ENCODE data around the gene RPTOR. TPM values are rescaled to one million over a fixed set of nuclear protein-coding genes. Genes with fewer than 3 reads are reported as not detected.
A peak's percentile ranks its signal among the peaks of the same experiment; 100 is the strongest.

Gene RPTOR
- total and polyA plus RNA-seq, 2 donors (not counting 1 experiment from before 2014, with no cell fraction given): 6.7 to 22.8 TPM

- no peak for DNase-seq (ENCODE audit: low read depth in 2 of 2)
- Histone ChIP-seq H3K9me3 (ENCODE audit: control insufficient read depth, insufficient read depth, low read depth, low read length) (no peaks in the 10 kb centered on the region), H3K27me3 (ENCODE audit: control insufficient read depth, insufficient read depth, low read length) (no peaks in the 10 kb centered on the region), H3K9ac (ENCODE audit: insufficient read depth, low read length) (no peak overlapping the region), H3K79me2 (ENCODE audit: control insufficient read depth, insufficient read depth, low read length) (no peaks in the 10 kb centered on the region), H4K20me1 (ENCODE audit: control insufficient read depth, extremely low read depth, insufficient read depth, low read length) (no peaks in the 10 kb centered on the region), H3K4me1 (ENCODE audit: control insufficient read depth, extremely low read depth, insufficient read depth, low read length) (peaks cover 13% of the 10 kb centered on the region), H2AFZ (ENCODE audit: low read length) (no peak overlapping the region), H3K36me3 (ENCODE audit: control insufficient read depth, insufficient read depth, low read length) (no peaks in the 10 kb centered on the region), H3K4me2 (ENCODE audit: extremely low read depth, insufficient read depth, low read length) (no peak overlapping the region), H3K27ac (ENCODE audit: insufficient read depth, low read length) (no peak overlapping the region), H3K4me3 (replicated peaks in 1 of 4; ENCODE audit: control extremely low read depth in 1 of 4, insufficient read depth in 1 of 4, low read depth in 3 of 4, low read length in 4 of 4) (no peak overlapping the region)
- TF ChIP-seq EZH2 (IDR thresholded peaks at IDR 0.05; ENCODE audit: low read length, missing control alignments) (no peak), CTCF (conservative IDR thresholded peaks at IDR 0.05 in 1 of 2, IDR thresholded peaks at IDR 0.05 in 1 of 2; ENCODE audit: low read depth in 1 of 2, low read length in 2 of 2) (peak in 1 of 2 donors; percentile 1)
These were observed 186.7 kb downstream of the RPTOR start for GRCh38 chr17:80731323-80731722.

- Histone ChIP-seq H3K27ac (ENCODE audit: insufficient read depth, low read length) (no peak overlapping the region), H3K9ac (ENCODE audit: insufficient read depth, low read length) (no peak overlapping the region), H3K36me3 (ENCODE audit: control insufficient read depth, insufficient read depth, low read length) (no peaks in the 10 kb centered on the region), H3K27me3 (ENCODE audit: control insufficient read depth, insufficient read depth, low read length) (no peaks in the 10 kb centered on the region), H3K79me2 (ENCODE audit: control insufficient read depth, insufficient read depth, low read length) (no peaks in the 10 kb centered on the region), H2AFZ (ENCODE audit: low read length) (no peak overlapping the region), H4K20me1 (ENCODE audit: control insufficient read depth, extremely low read depth, insufficient read depth, low read length) (no peaks in the 10 kb centered on the region), H3K4me3 (replicated peaks in 1 of 4; ENCODE audit: control extremely low read depth in 1 of 4, insufficient read depth in 1 of 4, low read depth in 3 of 4, low read length in 4 of 4) (no peak overlapping the region), H3K4me2 (ENCODE audit: extremely low read depth, insufficient read depth, low read length) (no peak overlapping the region), H3K4me1 (ENCODE audit: control insufficient read depth, extremely low read depth, insufficient read depth, low read length) (peaks cover 5% of the 10 kb centered on the region), H3K9me3 (ENCODE audit: control insufficient read depth, insufficient read depth, low read depth, low read length) (no peaks in the 10 kb centered on the region)
- peak; percentile 62 to 80 for DNase-seq (ENCODE audit: low read depth in 2 of 2)
- TF ChIP-seq EZH2 (IDR thresholded peaks at IDR 0.05; ENCODE audit: low read length, missing control alignments) (no peak), CTCF (conservative IDR thresholded peaks at IDR 0.05 in 1 of 2, IDR thresholded peaks at IDR 0.05 in 1 of 2; ENCODE audit: low read depth in 1 of 2, low read length in 2 of 2) (no peak)
These were observed 187.6 kb downstream of the RPTOR start for GRCh38 chr17:80732268-80732667.

GRCh38 chr17:80737106-80738019 is 192.7 kb downstream of the RPTOR start:
- Histone ChIP-seq H3K36me3 (ENCODE audit: control insufficient read depth, insufficient read depth, low read length) (no peaks in the 10 kb centered on the region), H3K4me3 (replicated peaks in 1 of 4; ENCODE audit: control extremely low read depth in 1 of 4, insufficient read depth in 1 of 4, low read depth in 3 of 4, low read length in 4 of 4) (no peak overlapping the region), H3K4me2 (ENCODE audit: extremely low read depth, insufficient read depth, low read length) (no peak overlapping the region), H3K79me2 (ENCODE audit: control insufficient read depth, insufficient read depth, low read length) (no peaks in the 10 kb centered on the region), H4K20me1 (ENCODE audit: control insufficient read depth, extremely low read depth, insufficient read depth, low read length) (no peaks in the 10 kb centered on the region), H3K9ac (ENCODE audit: insufficient read depth, low read length) (no peak overlapping the region), H2AFZ (ENCODE audit: low read length) (no peak overlapping the region), H3K4me1 (ENCODE audit: control insufficient read depth, extremely low read depth, insufficient read depth, low read length) (no peaks in the 10 kb centered on the region), H3K9me3 (ENCODE audit: control insufficient read depth, insufficient read depth, low read depth, low read length) (no peaks in the 10 kb centered on the region), H3K27me3 (ENCODE audit: control insufficient read depth, insufficient read depth, low read length) (no peaks in the 10 kb centered on the region), H3K27ac (ENCODE audit: insufficient read depth, low read length) (no peak overlapping the region)
- DNase-seq (ENCODE audit: low read depth in 2 of 2): no peak
- TF ChIP-seq CTCF (conservative IDR thresholded peaks at IDR 0.05 in 1 of 2, IDR thresholded peaks at IDR 0.05 in 1 of 2; ENCODE audit: low read depth in 1 of 2, low read length in 2 of 2): no peak
- no peak for TF ChIP-seq EZH2 (IDR thresholded peaks at IDR 0.05; ENCODE audit: low read length, missing control alignments)
